GM11168 (cell line): ENCODE results near the gene C3orf70.

Experiments used
- in situ Hi-C: fragments of 300-500 bp; cut with MboI; formaldehyde crosslinking; loops from one replicate; pipeline ENCODE4 v1.12.0; 2022; ENCODE audit warnings: low sequenced_read_pairs; ENCODE audit not compliant: unreplicated experiment

C3orf70 gene

DNA sequence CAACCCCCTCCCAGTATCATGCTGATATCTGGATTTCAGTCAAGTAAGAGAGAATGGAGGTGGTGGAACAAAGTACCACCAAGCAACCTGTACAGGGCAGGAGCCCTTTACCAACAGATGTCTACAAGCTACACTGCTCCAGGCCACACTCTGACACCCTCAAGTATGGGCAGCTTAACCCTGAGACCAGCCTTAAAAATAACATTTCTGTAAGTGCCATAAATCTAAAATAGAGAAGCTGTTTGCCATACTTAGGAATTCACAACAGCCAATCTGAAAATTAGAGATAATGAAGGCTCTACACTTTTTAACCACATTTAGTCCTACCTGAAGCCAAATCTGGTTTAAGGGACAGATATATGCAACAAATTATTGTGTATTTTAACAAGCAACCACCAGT lies 59.7 kb downstream of the C3orf70 start:
- in situ Hi-C loops: no loop called here

DNA sequence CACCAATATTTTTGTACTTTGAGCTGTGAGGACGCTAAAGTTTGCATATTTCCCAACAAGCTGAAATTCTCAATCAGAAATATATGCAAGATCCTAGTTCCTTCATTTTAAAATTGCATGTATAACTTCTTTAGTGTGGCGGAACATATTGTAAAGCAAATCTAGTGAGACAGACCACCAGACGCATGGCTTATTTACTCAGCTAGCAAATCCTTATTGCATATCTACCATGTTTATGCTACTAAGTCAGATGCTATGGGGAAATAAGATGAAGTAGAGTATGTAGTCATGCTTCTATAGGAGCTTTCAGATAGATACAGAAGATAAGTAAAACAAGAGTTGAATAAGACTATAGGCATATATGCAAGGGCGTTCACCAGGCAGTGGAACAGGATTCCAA lies 62.0 kb downstream of the C3orf70 start:
- in situ Hi-C loops: no loop called here

DNA sequence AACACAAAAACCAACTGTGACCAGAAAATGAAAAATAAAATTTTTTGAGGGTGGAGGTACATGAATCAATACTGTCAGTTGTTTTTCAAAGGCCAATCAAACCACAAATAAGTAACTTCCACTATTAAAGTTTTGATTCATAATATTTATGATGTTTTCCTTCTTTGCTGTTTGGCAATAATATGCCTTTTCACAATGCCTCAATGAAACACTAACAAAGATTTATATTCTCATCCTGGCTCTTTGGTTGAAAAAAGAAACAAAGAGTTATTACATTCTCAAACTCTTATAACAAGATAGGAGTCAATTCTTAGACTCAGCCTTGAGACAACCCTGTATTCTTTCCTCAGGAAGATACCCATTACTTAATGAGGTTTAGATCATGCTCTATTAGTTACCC lies 63.1 kb downstream of the C3orf70 start:
- in situ Hi-C loops: no loop called here

DNA sequence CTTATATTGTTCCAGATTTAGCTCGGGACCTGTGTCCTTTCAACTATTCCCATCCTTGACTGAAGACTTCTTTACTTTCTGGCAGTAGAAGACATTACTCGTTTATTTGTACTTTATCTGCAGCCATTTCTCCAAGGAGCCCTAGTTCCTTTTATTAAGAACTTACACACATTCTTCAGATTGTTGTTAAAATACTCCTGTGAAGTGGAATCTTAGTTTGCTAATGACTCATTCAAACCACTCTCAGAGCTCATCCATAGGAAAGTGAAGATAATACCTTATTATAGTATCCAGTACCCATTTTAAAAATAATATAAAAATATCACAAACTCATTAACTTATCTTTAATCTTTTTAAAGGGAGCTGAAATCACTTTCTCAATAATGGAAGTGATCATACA lies 63.5 kb downstream of the C3orf70 start:
- in situ Hi-C loops: no loop called here

DNA sequence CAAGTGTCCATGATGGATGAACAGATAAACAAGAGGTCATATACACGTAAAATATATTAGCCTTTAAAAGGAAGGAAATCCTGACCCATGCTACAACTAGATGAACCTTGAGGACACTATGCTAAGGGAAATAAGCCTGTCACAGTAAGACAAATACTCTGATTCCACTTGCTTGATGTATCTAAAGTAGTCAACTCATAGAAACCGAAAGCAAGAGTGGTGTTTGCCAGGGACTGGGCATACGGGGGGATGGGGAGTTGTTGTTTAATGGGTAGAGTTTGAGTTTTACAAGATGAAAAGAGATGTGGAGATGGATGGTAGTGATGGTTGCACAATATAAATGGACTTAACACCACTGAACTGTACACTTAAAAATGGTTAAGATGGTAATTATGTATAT lies 65.4 kb downstream of the C3orf70 start:
- in situ Hi-C loops: no loop called here

DNA sequence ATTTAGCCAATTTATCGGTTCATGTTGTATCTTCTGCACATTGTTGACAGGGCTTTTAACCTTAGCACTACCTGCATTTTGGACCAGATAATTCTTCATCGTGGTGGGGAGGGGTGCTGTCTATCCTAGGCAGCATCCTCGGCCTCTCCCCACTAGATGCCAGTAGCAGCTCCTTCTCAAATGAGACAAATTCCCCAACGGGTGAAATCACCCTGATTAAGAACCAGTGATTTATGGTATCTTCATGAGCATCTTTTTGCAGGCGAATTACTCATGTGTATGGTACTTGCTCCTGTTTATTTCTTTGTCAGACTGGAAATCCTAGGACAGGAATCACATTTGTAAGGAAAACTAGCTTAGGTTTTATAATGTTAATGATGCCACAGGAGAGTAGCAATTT lies 68.0 kb downstream of the C3orf70 start:
- in situ Hi-C loops: no loop called here

DNA sequence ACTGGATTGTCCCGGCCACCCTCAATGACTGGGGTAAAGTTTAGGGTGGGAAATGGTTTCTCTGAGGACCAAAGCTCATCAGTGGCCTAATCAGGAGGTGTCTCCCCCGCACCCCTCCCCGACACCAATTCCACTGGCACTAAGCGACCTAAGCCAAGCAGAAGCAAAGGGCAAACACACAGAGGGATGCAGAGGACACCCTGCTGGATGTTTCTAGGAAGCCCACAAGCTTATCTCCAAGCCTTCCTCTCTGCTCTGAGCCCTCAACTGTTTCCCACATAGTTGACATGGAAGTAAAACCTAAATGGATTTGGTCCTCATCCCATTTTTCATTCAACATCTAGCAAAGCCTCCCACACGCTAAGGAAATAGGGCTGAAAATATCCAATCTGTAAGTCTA lies 68.5 kb downstream of the C3orf70 start:
- in situ Hi-C loops: no loop called here

DNA sequence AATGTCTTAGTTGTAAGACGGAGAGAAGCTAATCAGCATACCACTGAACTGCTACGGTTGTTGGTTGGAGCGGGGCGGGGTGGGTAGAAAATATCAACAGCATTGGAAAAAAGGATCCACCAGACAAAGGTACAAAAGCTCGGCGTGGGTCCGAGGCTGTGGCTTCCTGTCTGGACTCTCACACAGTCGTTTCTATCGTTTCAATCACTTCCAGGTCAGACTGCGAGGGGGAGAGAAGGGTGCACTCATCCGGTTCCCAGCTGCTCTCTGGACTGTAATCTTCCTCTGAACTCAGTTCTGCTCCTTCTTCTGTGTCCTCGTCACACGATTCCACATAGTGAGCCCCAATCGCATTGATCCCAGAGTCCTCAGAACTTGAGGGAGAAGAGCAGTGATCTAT lies 70.0 kb downstream of the C3orf70 start:
- in situ Hi-C loops: no loop called here

DNA sequence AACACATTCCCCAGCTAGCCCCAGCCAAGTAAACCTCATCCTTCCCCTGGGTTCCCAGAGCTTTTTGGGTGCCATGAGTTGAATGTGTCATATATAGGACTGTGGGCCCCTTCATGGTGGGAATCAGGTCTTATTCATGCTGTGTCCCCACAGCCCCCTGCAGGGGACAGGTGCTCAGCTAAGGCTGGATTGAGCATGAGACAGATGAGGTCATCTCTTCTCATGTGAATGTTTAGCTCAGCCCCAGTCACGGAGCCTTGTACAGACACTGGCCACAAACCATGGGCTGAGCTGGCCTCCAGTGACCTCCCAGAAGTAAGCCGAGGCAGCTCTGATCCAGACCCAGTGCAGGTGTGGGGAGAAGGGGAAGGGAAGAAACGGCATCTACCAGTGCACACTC lies 70.7 kb downstream of the C3orf70 start:
- in situ Hi-C loops: no loop called here

DNA sequence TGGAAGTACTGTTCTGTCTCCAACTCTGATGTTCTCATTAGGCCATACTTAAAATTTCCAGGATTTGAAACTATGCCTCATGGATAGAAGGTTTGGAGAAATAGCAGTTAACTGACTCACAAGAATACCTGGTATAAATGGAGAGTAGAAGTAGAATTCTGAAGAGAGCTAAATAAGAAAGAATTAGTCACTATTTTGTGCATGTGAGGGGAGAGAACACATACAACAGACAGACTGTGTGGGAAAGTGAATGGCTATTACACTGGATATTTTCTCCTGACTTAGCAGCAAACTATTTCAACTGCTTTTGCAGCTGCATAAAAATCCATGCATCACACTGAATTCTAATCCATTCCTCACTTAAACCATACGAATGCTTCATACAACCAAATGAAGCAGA lies 71.3 kb downstream of the C3orf70 start:
- in situ Hi-C loops: no loop called here

DNA sequence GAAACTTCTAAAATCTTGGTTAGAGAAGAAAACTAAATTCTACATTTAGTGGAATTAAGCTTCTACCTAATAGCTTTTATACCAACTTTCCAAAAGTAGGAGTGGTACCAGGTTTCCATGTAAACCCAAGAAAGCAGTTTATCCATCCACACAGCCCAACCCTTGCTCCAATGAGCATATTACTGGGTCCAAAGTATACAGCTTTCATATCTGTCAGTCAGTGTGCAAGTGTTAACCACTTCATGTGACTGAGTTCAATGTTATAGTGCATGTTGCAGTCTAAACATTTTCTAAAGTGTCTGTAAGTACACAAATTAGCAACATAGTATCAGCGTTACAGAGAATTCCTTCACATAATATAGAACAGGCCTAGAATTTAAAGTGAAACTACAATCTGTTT lies 73.2 kb downstream of the C3orf70 start:
- in situ Hi-C loops: no loop called here

DNA sequence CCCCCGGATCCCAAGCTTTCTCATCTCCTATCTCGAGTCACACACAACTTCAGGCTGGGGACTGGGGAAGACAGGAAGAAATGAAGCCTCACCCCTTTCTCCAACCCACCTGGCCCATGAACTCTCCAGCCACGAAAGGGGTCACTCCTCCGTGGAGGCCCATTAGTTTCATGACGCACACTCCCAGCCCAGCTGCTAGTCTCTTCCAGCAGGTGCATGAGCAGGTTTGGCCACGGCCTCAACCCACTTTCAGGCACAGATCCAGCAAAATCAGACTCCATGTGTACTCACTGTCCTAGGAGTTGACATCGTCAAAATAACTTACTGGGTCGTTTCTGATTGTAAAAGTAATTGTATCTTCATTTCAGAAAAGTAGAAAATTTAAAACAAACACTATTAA lies 76.6 kb downstream of the C3orf70 start:
- in situ Hi-C loops: no loop called here

DNA sequence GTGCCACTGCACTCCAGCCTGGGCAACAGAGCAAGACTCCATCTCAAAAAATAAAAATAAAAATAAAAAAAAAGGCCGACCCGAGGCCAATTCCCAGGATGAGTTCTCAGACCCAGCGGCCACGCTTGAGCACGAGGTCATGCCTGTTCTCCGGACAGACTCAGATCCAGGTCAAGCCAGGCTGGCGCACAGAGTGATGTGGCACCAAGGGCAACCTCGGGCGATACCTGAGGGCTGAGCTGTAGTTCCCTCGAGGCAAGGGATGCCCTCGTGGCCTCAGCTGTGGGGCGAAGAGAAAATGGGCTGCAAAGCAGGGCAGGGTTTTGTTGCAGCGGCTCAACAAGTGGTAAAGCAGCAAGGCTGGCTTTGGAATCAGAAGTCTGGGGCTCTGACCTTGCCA lies 77.3 kb downstream of the C3orf70 start:
- in situ Hi-C loops: no loop called here

DNA sequence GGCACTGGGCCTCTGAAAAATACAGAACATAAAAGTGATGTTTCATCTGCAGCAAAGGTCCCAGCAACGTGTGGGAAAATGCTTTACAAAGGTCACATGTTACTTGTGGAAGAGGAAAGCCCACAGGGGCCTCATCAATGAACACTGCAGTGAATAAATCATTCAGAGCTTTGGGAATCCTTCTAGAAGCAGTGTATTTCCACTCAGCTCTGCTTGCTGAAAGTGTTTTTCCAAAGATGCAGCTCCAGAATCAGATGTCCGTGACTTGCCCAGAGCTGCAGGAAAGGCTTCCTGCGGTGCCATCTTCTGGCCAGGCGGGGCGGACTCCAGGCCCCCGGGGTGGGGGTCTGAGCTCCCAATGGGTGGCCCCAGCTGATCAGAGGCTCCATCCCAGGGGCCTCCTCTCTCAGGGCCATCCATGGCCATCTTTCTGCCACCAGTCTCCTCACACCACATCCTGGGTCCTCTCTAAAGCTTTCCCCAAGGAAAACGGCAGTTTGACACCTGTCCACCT lies 81.5 kb downstream of the C3orf70 start:
- in situ Hi-C loops: no loop called here

DNA sequence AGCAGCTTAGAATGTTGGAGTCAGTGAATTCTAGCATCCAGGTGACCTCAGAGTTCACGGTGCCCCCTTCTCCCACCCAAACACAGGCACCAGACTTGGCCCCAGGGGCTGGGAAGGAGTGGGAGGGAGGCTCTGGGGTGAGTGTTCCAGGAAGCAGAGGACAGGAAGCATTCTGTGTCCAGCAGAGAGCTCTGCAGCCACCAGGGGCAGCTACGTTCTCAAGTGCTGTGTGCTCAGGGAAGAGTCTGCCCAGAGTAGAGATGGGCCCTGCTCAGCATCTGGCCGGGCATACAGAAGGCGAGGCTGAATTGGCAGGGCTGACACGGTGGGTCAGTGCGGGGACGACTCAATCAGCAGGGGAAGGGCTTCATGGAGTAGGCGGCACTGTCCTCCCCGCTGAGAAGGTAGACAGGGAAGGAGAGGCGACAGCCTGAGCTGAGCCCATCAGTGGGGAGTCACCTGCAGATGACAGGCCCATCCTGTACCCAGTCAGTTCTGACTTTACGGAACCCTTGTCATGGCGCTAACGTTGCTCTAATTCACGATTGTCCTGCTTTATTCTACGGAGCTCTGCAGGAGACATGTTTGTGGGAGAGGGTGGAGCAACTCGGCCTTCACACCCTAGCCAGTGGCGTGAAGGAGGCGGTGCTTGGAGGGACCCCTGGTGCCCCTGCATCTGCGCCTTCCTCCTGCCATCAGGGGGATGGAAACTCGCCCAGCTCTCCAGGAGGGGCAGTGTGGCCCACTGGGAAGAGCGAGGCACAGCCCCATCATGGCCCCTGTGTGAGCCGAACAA lies 82.2 kb downstream of the C3orf70 start:
- in situ Hi-C loops: no loop called here

DNA sequence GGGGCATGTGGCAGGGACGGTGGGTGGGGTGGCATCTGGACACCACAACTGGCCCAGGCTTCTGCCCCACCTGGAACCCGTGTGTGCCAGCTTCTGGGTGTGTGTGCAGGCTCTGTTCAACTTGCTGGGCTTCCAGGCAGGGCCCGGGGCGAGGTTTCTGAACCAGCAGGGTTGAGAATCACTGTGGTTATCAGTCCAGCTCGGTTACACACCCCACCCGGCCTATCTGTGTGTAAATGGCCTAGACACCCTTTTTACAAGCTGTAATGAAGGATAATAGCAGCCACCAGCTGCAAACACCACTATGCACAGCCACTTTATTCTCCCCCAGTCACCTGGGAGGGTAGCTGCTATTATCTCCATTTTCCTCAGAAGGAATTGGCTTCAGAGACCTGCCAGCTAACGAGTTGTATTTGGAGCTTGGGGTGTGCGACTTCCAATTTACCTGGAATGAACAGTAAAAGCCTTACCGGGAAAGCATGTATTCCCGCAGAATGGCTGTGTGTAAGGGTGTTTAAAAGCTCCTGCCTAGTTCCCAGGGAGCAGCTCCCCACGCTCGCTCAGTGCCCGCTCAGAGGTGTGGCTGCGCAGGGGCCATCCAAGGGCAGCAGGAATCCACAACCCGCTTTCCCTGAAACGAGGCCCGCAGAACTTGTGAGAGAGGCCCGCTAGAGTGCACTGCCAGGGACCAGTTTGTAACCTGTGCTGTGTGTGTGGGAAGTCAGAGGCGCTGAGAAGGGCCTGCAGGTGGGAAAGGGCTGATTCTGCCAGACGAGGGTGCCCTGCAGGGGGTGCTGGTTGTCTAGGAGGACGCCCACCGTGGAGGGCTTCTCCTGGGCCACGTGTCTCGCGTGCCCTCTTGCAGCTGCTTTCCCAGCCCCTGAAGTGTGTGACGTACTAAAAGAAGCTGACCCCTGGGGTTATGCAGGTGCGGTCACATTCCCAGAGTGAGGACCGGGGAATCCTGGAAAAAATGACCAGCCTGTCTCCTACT lies 83.5 kb downstream of the C3orf70 start:
- in situ Hi-C loops: no loop called here

DNA sequence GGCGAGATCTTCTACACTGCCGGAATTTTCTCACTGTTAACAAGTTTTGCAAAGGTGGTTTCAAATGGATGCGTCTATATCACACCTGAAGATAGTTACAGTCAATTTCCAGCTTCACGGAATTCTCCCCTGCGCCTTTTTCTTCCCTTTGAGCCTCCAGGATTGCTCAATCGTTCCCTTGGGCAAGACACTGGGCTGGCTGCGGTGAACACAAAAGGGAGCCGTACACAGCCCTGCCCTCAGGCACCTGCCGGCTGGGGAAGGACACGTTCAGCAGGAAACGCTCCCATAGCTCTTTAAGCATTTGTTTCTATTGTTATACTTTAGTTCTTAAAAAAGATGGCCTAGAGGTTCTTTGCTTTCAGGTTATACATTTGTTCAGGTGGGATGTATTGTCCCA lies 85.7 kb downstream of the C3orf70 start:
- in situ Hi-C loops: no loop called here

DNA sequence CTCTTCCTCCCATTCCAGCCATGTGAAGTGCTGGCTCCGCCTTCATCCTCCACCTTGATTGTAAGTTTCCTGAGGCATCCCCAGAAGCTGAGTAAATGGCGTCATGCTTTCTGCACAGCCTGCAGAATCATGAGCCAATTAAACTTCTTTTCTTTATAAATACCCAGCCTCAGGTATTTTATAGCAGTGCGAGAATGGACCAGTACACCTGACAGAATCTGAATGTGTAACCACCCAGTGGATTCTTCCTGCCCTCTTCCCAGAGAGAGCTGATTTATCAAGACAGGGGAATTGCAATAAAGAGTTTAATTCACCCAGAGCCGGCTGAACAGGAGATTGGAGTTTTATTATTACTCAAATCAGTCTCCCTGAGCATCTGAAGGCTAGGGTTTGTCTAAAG lies 86.6 kb downstream of the C3orf70 start:
- in situ Hi-C loops: no loop called here

DNA sequence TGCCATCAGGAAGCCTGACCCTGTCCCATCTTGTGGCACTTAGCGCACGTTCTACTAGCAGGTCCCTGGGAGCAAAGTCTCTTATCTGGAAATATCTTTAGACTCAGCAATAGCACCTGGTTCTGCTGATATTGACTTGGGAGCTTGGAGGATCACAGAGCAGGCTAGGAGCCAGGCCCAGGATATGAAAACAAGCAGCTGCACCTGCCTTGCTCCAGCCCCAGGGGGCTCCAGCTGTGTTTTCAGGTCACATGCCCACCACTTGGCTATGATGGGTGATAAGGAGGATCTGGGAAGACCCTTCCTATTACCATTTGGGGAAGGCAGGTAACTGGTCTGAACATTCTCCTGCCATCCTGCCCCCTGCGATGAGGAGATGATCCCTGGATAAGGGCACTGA lies 87.8 kb downstream of the C3orf70 start:
- in situ Hi-C loops: no loop called here

DNA sequence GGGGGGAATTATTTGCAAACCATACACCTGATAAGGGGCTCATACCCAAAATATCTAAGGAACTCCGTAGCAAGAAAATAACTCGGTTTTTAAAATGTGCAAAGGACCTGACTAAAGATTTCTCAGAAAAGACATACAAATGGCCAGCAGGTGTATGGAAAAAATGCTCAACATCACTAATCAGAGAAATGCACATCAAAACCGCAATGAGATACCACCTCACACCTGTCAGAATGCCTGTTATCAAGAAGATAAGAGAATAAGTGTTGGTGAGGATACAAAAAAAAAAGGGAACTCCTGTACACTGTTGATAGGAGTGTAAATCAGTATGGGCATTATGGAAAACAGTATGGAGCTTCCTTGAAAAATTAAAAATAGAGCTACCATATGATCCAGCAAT lies 89.4 kb downstream of the C3orf70 start:
- in situ Hi-C loops: no loop called here

DNA sequence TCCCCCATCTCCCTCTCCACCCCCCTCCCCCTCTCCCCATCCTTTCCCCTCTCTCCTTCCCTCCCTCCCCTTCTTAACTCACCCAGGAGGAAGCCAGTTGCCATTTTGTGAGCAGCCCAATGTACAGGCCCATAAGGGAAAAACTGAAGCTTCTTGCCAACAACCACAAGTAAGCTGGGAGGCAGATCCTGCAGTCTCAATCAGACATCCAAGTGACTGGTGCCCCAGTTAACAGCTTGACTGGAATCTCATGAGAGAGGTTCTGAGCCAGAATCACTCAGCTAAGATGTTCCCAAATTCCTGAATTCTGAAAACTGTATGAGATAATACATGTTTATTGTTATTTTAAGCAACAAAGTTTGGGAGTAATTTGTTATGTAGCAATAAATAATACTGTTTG lies 90.7 kb downstream of the C3orf70 start:
- in situ Hi-C loops: no loop called here
